Measurements from ENCODE around the gene TMOD1.

DNA sequence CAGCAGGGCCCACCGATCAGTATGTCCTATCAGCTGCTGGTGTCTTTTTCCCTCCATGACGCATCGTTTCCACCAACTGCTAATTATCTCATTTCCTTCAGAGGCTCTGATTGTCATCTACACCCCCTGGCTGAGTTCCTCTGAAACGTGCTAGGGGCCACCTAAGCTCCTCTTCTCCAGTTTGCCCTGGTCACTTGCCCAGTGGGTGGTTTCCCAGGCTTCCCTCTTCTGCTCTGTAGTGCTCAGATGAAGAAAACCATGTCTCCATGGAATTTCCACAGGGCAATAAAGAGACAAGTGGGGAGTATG is 66.4 kb downstream of the TMOD1 start:
- TF ChIP-seq POLR2AphosphoS5 (IDR thresholded peaks at IDR 0.05; ENCODE audit: low read depth, low read length) (no peak), TAF1 (IDR thresholded peaks at IDR 0.05; ENCODE audit: borderline replicate concordance, insufficient read depth, low read length) (no peak), SIN3A (IDR thresholded peaks at IDR 0.05; ENCODE audit: borderline replicate concordance, insufficient read depth, low read length) (no peak), FOXP2 (optimal IDR thresholded peaks at IDR 0.05; ENCODE audit: borderline replicate concordance, extremely low read depth, extremely low read length, insufficient read depth) (no peak)
- TF ChIP-seq, protein P1, sequence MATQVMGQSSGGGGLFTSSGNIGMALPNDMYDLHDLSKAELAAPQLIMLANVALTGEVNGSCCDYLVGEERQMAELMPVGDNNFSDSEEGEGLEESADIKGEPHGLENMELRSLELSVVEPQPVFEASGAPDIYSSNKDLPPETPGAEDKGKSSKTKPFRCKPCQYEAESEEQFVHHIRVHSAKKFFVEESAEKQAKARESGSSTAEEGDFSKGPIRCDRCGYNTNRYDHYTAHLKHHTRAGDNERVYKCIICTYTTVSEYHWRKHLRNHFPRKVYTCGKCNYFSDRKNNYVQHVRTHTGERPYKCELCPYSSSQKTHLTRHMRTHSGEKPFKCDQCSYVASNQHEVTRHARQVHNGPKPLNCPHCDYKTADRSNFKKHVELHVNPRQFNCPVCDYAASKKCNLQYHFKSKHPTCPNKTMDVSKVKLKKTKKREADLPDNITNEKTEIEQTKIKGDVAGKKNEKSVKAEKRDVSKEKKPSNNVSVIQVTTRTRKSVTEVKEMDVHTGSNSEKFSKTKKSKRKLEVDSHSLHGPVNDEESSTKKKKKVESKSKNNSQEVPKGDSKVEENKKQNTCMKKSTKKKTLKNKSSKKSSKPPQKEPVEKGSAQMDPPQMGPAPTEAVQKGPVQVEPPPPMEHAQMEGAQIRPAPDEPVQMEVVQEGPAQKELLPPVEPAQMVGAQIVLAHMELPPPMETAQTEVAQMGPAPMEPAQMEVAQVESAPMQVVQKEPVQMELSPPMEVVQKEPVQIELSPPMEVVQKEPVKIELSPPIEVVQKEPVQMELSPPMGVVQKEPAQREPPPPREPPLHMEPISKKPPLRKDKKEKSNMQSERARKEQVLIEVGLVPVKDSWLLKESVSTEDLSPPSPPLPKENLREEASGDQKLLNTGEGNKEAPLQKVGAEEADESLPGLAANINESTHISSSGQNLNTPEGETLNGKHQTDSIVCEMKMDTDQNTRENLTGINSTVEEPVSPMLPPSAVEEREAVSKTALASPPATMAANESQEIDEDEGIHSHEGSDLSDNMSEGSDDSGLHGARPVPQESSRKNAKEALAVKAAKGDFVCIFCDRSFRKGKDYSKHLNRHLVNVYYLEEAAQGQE (IDR thresholded peaks at IDR 0.05; ENCODE audit: insufficient read depth in 1 of 2, low read depth in 2 of 2, low read length in 2 of 2) = no peak

Data from PFSK-1 (cell line).